Stimulated activated naive CD4-positive, alpha-beta T cell treated with Interleukin-2 at 50 U/mL for 16 hours (primary cell): Measurements from ENCODE around the gene NEDD4L.

ENCODE experiments used
- DNase-seq: peaks from one replicate; lab custom pipeline; 2025; lab: John Stamatoyannopoulos, UW

Gene NEDD4L

GRCh38 chr18:58291131-58291530 lies 247.1 kb downstream of the NEDD4L start:
- no peak for DNase-seq

- no peak for DNase-seq
Measured at GRCh38 chr18:58292638-58293037, 248.6 kb downstream of the NEDD4L start.

GRCh38 chr18:58297198-58297597 lies 253.2 kb downstream of the NEDD4L start:
- DNase-seq, result no peak

- DNase-seq, result no peak
Measured at GRCh38 chr18:58298251-58299134, 254.5 kb downstream of the NEDD4L start.

GRCh38 chr18:58299135-58299473 lies 255.1 kb downstream of the NEDD4L start:
- DNase-seq, result no peak

GRCh38 chr18:58299936-58300335 lies 255.9 kb downstream of the NEDD4L start:
- no peak for DNase-seq

- DNase-seq, result no peak
Measured at GRCh38 chr18:58300867-58301266, 256.8 kb downstream of the NEDD4L start.

GRCh38 chr18:58302811-58303210 lies 258.8 kb downstream of the NEDD4L start:
- no peak for DNase-seq

- DNase-seq, result peak; percentile 7
Measured at GRCh38 chr18:58303363-58303762, 259.3 kb downstream of the NEDD4L start.

- no peak for DNase-seq
Measured at GRCh38 chr18:58305792-58306191, 261.8 kb downstream of the NEDD4L start.

GRCh38 chr18:58307441-58307840 lies 263.4 kb downstream of the NEDD4L start:
- no peak for DNase-seq

GRCh38 chr18:58308463-58308862 lies 264.4 kb downstream of the NEDD4L start:
- no peak for DNase-seq

GRCh38 chr18:58309099-58309498 lies 265.1 kb downstream of the NEDD4L start:
- DNase-seq, result no peak

- DNase-seq, result no peak
Measured at GRCh38 chr18:58309610-58310239, 265.7 kb downstream of the NEDD4L start.

GRCh38 chr18:58310517-58310916 lies 266.5 kb downstream of the NEDD4L start:
- DNase-seq, result peak; percentile 25

GRCh38 chr18:58311390-58311789 lies 267.4 kb downstream of the NEDD4L start:
- DNase-seq, result no peak

GRCh38 chr18:58313491-58314032 lies 269.5 kb downstream of the NEDD4L start:
- no peak for DNase-seq

- DNase-seq, result no peak
Measured at GRCh38 chr18:58314284-58314683, 270.3 kb downstream of the NEDD4L start.

GRCh38 chr18:58315041-58315440 lies 271.0 kb downstream of the NEDD4L start:
- DNase-seq, result no peak

GRCh38 chr18:58315739-58316215 lies 271.8 kb downstream of the NEDD4L start:
- no peak for DNase-seq

- no peak for DNase-seq
Measured at GRCh38 chr18:58316396-58317342, 272.6 kb downstream of the NEDD4L start.

- no peak for DNase-seq
Measured at GRCh38 chr18:58319719-58320118, 275.7 kb downstream of the NEDD4L start.
